ENCODE measurements around the gene DHX35. TPM values are rescaled to one million over a fixed set of nuclear protein-coding genes. Genes with fewer than 3 reads are reported as not detected.

DHX35 gene
- total and polyA plus RNA-seq, 4 donors: 13.6 to 14.8 (median 14.2) TPM

GRCh38 chr20:39025883-39026282, 63.7 kb downstream of the DHX35 start:
- no peak overlapping the region for H3K4me3 ChIP-seq (ENCODE audit: low read depth, low read length)
- no peaks in the 10 kb centered on the region for H3K4me1 ChIP-seq (ENCODE audit: control insufficient read depth, insufficient read depth, low read length)
- no peaks in the 10 kb centered on the region for H3K27me3 ChIP-seq (ENCODE audit: control insufficient read depth, insufficient read depth, low read length)
- WGBS (ENCODE audit: insufficient coverage): 96% methylated on average over 9 of the region's 9 CpGs
- DNase-seq (ENCODE audit: low read depth in 4 of 6, low spot score in 6 of 6): peak in 1 of 6 donors; percentile 24
- H3K27ac ChIP-seq (ENCODE audit: low read depth, low read length): no peak overlapping the region
- H3K9me3 ChIP-seq (ENCODE audit: control insufficient read depth, insufficient read depth, low read length): no peaks in the 10 kb centered on the region
- H3K36me3 ChIP-seq (ENCODE audit: control insufficient read depth, insufficient read depth, low read length): peaks cover 16% of the 10 kb centered on the region

- peak in 1 of 6 donors; percentile 25 for DNase-seq (ENCODE audit: low read depth in 4 of 6, low spot score in 6 of 6)
- Histone ChIP-seq H3K36me3 (ENCODE audit: control insufficient read depth, insufficient read depth, low read length) (peaks cover 10% of the 10 kb centered on the region), H3K4me1 (ENCODE audit: control insufficient read depth, insufficient read depth, low read length) (no peaks in the 10 kb centered on the region), H3K27me3 (ENCODE audit: control insufficient read depth, insufficient read depth, low read length) (no peaks in the 10 kb centered on the region), H3K27ac (ENCODE audit: low read depth, low read length) (no peak overlapping the region), H3K9me3 (ENCODE audit: control insufficient read depth, insufficient read depth, low read length) (no peaks in the 10 kb centered on the region), H3K4me3 (ENCODE audit: low read depth, low read length) (no peak overlapping the region)
- WGBS (ENCODE audit: insufficient coverage): 36% methylated on average over 3 of the region's 5 CpGs
These were observed 67.2 kb downstream of the DHX35 start for GRCh38 chr20:39029364-39029763.

- DNase-seq (ENCODE audit: low read depth in 4 of 6, low spot score in 6 of 6): no peak
These were observed 70.9 kb downstream of the DHX35 start for GRCh38 chr20:39032997-39033396.

DNA sequence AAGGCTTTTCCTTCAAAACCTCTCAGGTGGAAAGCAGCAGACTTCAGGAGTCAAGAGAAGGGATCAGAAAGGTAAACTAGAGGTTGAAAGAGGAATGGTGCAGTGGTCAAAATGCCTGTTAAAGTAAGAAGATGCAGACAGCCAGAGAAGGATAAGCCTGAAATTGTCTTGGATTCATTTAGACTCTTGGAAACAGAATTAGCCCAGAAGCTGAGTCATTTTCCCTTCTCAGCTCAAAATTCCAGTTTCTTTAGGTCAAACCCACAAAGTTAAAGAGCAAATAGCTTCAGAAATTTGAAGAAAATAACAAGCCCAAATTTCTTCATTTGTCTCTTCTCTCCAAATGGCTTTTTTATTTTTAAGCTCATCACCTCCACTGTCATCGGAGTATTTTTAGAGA, 73.9 kb downstream of the DHX35 start:
- Histone ChIP-seq H3K4me1 (ENCODE audit: control insufficient read depth, insufficient read depth, low read length) (no peaks in the 10 kb centered on the region), H3K9me3 (ENCODE audit: control insufficient read depth, insufficient read depth, low read length) (no peaks in the 10 kb centered on the region), H3K27me3 (ENCODE audit: control insufficient read depth, insufficient read depth, low read length) (no peaks in the 10 kb centered on the region), H3K4me3 (ENCODE audit: low read depth, low read length) (no peak overlapping the region), H3K27ac (ENCODE audit: low read depth, low read length) (no peak overlapping the region), H3K36me3 (ENCODE audit: control insufficient read depth, insufficient read depth, low read length) (peaks cover 58% of the 10 kb centered on the region)
- no peak for DNase-seq (ENCODE audit: low read depth in 4 of 6, low spot score in 6 of 6)
- WGBS (ENCODE audit: insufficient coverage): no CpG with 5 or more reads among the region's 1 CpG

More at GRCh38 chr20:39032997-39033396, 70.9 kb downstream of the DHX35 start:
- Histone ChIP-seq H3K4me1 (ENCODE audit: control insufficient read depth, insufficient read depth, low read length) (no peaks in the 10 kb centered on the region), H3K4me3 (ENCODE audit: low read depth, low read length) (no peak overlapping the region), H3K9me3 (ENCODE audit: control insufficient read depth, insufficient read depth, low read length) (no peaks in the 10 kb centered on the region), H3K36me3 (ENCODE audit: control insufficient read depth, insufficient read depth, low read length) (peaks cover 37% of the 10 kb centered on the region), H3K27ac (ENCODE audit: low read depth, low read length) (no peak overlapping the region), H3K27me3 (ENCODE audit: control insufficient read depth, insufficient read depth, low read length) (no peaks in the 10 kb centered on the region)
- WGBS (ENCODE audit: insufficient coverage): 91% methylated on average over 2 of the region's 3 CpGs

DNA sequence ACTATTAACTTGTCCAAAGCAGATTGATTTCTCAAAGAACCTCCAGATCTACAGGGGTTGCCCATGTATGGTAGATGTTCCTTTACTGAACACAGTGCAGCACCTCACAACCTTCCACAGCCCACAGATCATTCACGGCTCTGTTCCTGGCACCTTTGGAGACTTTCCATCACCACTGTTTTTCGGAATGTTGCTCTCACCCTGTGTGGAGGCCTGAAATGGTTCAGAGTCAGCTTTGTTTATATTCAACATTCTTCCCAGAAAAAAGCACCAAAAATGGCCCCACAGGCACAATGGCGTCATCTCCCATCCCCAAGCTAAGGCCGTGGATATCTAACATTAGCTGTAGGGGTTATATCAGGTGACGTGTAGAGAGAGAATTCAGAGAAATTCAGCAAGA, 74.7 kb downstream of the DHX35 start:
- Histone ChIP-seq H3K4me3 (ENCODE audit: low read depth, low read length) (no peak overlapping the region), H3K36me3 (ENCODE audit: control insufficient read depth, insufficient read depth, low read length) (peaks cover 58% of the 10 kb centered on the region), H3K9me3 (ENCODE audit: control insufficient read depth, insufficient read depth, low read length) (no peaks in the 10 kb centered on the region), H3K27ac (ENCODE audit: low read depth, low read length) (no peak overlapping the region), H3K4me1 (ENCODE audit: control insufficient read depth, insufficient read depth, low read length) (no peaks in the 10 kb centered on the region), H3K27me3 (ENCODE audit: control insufficient read depth, insufficient read depth, low read length) (no peaks in the 10 kb centered on the region)
- no CpG with 5 or more reads among the region's 5 CpGs for WGBS (ENCODE audit: insufficient coverage)
- DNase-seq (ENCODE audit: low read depth in 4 of 6, low spot score in 6 of 6): no peak

GRCh38 chr20:39038047-39038446, 75.9 kb downstream of the DHX35 start:
- no peaks in the 10 kb centered on the region for H3K9me3 ChIP-seq (ENCODE audit: control insufficient read depth, insufficient read depth, low read length)
- no peak overlapping the region for H3K27ac ChIP-seq (ENCODE audit: low read depth, low read length)
- WGBS (ENCODE audit: insufficient coverage): 99% methylated on average over 8 of the region's 8 CpGs
- no peaks in the 10 kb centered on the region for H3K27me3 ChIP-seq (ENCODE audit: control insufficient read depth, insufficient read depth, low read length)
- H3K4me3 ChIP-seq (ENCODE audit: low read depth, low read length): no peak overlapping the region
- no peak for DNase-seq (ENCODE audit: low read depth in 4 of 6, low spot score in 6 of 6)
- H3K36me3 ChIP-seq (ENCODE audit: control insufficient read depth, insufficient read depth, low read length): peaks cover 63% of the 10 kb centered on the region
- H3K4me1 ChIP-seq (ENCODE audit: control insufficient read depth, insufficient read depth, low read length): no peaks in the 10 kb centered on the region

GRCh38 chr20:39038495-39038894, 76.4 kb downstream of the DHX35 start:
- Histone ChIP-seq H3K27me3 (ENCODE audit: control insufficient read depth, insufficient read depth, low read length) (no peaks in the 10 kb centered on the region), H3K9me3 (ENCODE audit: control insufficient read depth, insufficient read depth, low read length) (no peaks in the 10 kb centered on the region), H3K4me3 (ENCODE audit: low read depth, low read length) (no peak overlapping the region), H3K4me1 (ENCODE audit: control insufficient read depth, insufficient read depth, low read length) (no peaks in the 10 kb centered on the region), H3K36me3 (ENCODE audit: control insufficient read depth, insufficient read depth, low read length) (peaks cover 64% of the 10 kb centered on the region), H3K27ac (ENCODE audit: low read depth, low read length) (no peak overlapping the region)
- DNase-seq (ENCODE audit: low read depth in 4 of 6, low spot score in 6 of 6): no peak
- 90% methylated on average over 6 of the region's 6 CpGs for WGBS (ENCODE audit: insufficient coverage)

- peaks cover 64% of the 10 kb centered on the region for H3K36me3 ChIP-seq (ENCODE audit: control insufficient read depth, insufficient read depth, low read length)
- WGBS (ENCODE audit: insufficient coverage): no CpG with 5 or more reads among the region's 3 CpGs
- H3K27me3 ChIP-seq (ENCODE audit: control insufficient read depth, insufficient read depth, low read length): no peaks in the 10 kb centered on the region
- no peaks in the 10 kb centered on the region for H3K9me3 ChIP-seq (ENCODE audit: control insufficient read depth, insufficient read depth, low read length)
- no peak for DNase-seq (ENCODE audit: low read depth in 4 of 6, low spot score in 6 of 6)
- no peak overlapping the region for H3K4me3 ChIP-seq (ENCODE audit: low read depth, low read length)
- H3K27ac ChIP-seq (ENCODE audit: low read depth, low read length): no peak overlapping the region
- no peaks in the 10 kb centered on the region for H3K4me1 ChIP-seq (ENCODE audit: control insufficient read depth, insufficient read depth, low read length)
These were observed 77.1 kb downstream of the DHX35 start for GRCh38 chr20:39039261-39039660.

- Histone ChIP-seq H3K4me1 (ENCODE audit: control insufficient read depth, insufficient read depth, low read length) (no peaks in the 10 kb centered on the region), H3K36me3 (ENCODE audit: control insufficient read depth, insufficient read depth, low read length) (peaks cover 60% of the 10 kb centered on the region), H3K4me3 (ENCODE audit: low read depth, low read length) (no peak overlapping the region), H3K9me3 (ENCODE audit: control insufficient read depth, insufficient read depth, low read length) (no peaks in the 10 kb centered on the region), H3K27me3 (ENCODE audit: control insufficient read depth, insufficient read depth, low read length) (no peaks in the 10 kb centered on the region), H3K27ac (ENCODE audit: low read depth, low read length) (no peak overlapping the region)
- no peak for DNase-seq (ENCODE audit: low read depth in 4 of 6, low spot score in 6 of 6)
- 96% methylated on average over 4 of the region's 6 CpGs for WGBS (ENCODE audit: insufficient coverage)
These were observed 78.0 kb downstream of the DHX35 start for GRCh38 chr20:39040116-39040515.

- Histone ChIP-seq H3K27me3 (ENCODE audit: control insufficient read depth, insufficient read depth, low read length) (no peaks in the 10 kb centered on the region), H3K27ac (ENCODE audit: low read depth, low read length) (no peak overlapping the region), H3K4me3 (ENCODE audit: low read depth, low read length) (no peak overlapping the region), H3K36me3 (ENCODE audit: control insufficient read depth, insufficient read depth, low read length) (peaks cover 53% of the 10 kb centered on the region), H3K4me1 (ENCODE audit: control insufficient read depth, insufficient read depth, low read length) (no peaks in the 10 kb centered on the region), H3K9me3 (ENCODE audit: control insufficient read depth, insufficient read depth, low read length) (no peaks in the 10 kb centered on the region)
- no peak for DNase-seq (ENCODE audit: low read depth in 4 of 6, low spot score in 6 of 6)
- 92% methylated on average over 7 of the region's 7 CpGs for WGBS (ENCODE audit: insufficient coverage)
These were observed 78.9 kb downstream of the DHX35 start for GRCh38 chr20:39041067-39041466.

Measured in spinal cord (tissue), 10 donors.